Measurements from ENCODE around the gene KCNN1. TPM values are rescaled to one million over a fixed set of nuclear protein-coding genes. Genes with fewer than 3 reads are reported as not detected.

Gene KCNN1
- total RNA-seq, 1 donor: not detected

- TF ChIP-seq CTCF (IDR thresholded peaks at IDR 0.05; ENCODE audit: insufficient read depth, low read length): no peak
- DNase-seq (ENCODE audit: low read depth): no peak
- no peak overlapping the region for H3K4me3 ChIP-seq (ENCODE audit: low read depth, low read length)
These were observed 74.1 kb downstream of the KCNN1 start for GRCh38 chr19:18041054-18041453.

GRCh38 chr19:18043676-18044075, 76.8 kb downstream of the KCNN1 start:
- no peak for DNase-seq (ENCODE audit: low read depth)
- no peak for TF ChIP-seq CTCF (IDR thresholded peaks at IDR 0.05; ENCODE audit: insufficient read depth, low read length)
- no peak overlapping the region for H3K4me3 ChIP-seq (ENCODE audit: low read depth, low read length)

GRCh38 chr19:18044825-18045304, 78.0 kb downstream of the KCNN1 start:
- DNase-seq (ENCODE audit: low read depth): peak; percentile 51
- no peak for TF ChIP-seq CTCF (IDR thresholded peaks at IDR 0.05; ENCODE audit: insufficient read depth, low read length)
- peak overlapping the region; percentile 52 for H3K4me3 ChIP-seq (ENCODE audit: low read depth, low read length)

GRCh38 chr19:18045307-18046050, 78.6 kb downstream of the KCNN1 start:
- no peak for DNase-seq (ENCODE audit: low read depth)
- peak overlapping the region; percentile 52 for H3K4me3 ChIP-seq (ENCODE audit: low read depth, low read length)
- TF ChIP-seq CTCF (IDR thresholded peaks at IDR 0.05; ENCODE audit: insufficient read depth, low read length): no peak

GRCh38 chr19:18046059-18046718, 79.3 kb downstream of the KCNN1 start:
- no peak overlapping the region for H3K4me3 ChIP-seq (ENCODE audit: low read depth, low read length)
- DNase-seq (ENCODE audit: low read depth): peak; percentile 65
- TF ChIP-seq CTCF (IDR thresholded peaks at IDR 0.05; ENCODE audit: insufficient read depth, low read length): no peak

- peak; percentile 59 for DNase-seq (ENCODE audit: low read depth)
- H3K4me3 ChIP-seq (ENCODE audit: low read depth, low read length): no peak overlapping the region
- no peak for TF ChIP-seq CTCF (IDR thresholded peaks at IDR 0.05; ENCODE audit: insufficient read depth, low read length)
These were observed 82.5 kb downstream of the KCNN1 start for GRCh38 chr19:18049385-18049784.

Small RNA genes within 50 kb of the gene (small RNA-seq; reads per million reads assigned to genes)
- gene RNA5SP468: not detected

Other genes with a start within 250 kb of the KCNN1 start
- 14.1 and 19.3 TPM in 2 replicates for gene MAP1S, start 247.6 kb upstream of the KCNN1 start, total RNA-seq (ENCODE audit: low replicate concordance)
- 0.36 TPM in 1 of 2 replicates, not detected in the other for gene FCHO1, start 215.6 kb upstream of the KCNN1 start, total RNA-seq (ENCODE audit: low replicate concordance)
- gene B3GNT3, start 172.0 kb upstream of the KCNN1 start, total RNA-seq (ENCODE audit: low replicate concordance): not detected in 2 replicates
- gene INSL3, start 145.6 kb upstream of the KCNN1 start, total RNA-seq (ENCODE audit: low replicate concordance): not detected in 2 replicates
- 1.3 and 2.7 TPM in 2 replicates for gene JAK3, start 119.1 kb upstream of the KCNN1 start, total RNA-seq (ENCODE audit: low replicate concordance)
- gene RPL18A, start 107.2 kb upstream of the KCNN1 start, total RNA-seq (ENCODE audit: low replicate concordance): 1,681 and 2,030 TPM in 2 replicates
- gene SLC5A5, start 95.2 kb upstream of the KCNN1 start, total RNA-seq (ENCODE audit: low replicate concordance): not detected in 2 replicates
- gene CCDC124, start 34.1 kb upstream of the KCNN1 start, total RNA-seq (ENCODE audit: low replicate concordance): 17.0 and 24.9 TPM in 2 replicates
- 4.2 and 8.0 TPM in 2 replicates for gene ARRDC2, start 41.1 kb downstream of the KCNN1 start, total RNA-seq (ENCODE audit: low replicate concordance)
- gene IL12RB1, start 119.8 kb downstream of the KCNN1 start, total RNA-seq (ENCODE audit: low replicate concordance): not detected in 2 replicates
- gene MAST3, start 130.7 kb downstream of the KCNN1 start, total RNA-seq (ENCODE audit: low replicate concordance): 2.4 and 3.1 TPM in 2 replicates
- gene PIK3R2, start 186.1 kb downstream of the KCNN1 start, total RNA-seq (ENCODE audit: low replicate concordance): 36.7 and 41.3 TPM in 2 replicates
- 0.90 and 23.1 TPM in 2 replicates for gene IFI30, start 206.7 kb downstream of the KCNN1 start, total RNA-seq (ENCODE audit: low replicate concordance)
- gene MPV17L2, start 226.1 kb downstream of the KCNN1 start, total RNA-seq (ENCODE audit: low replicate concordance): 4.4 and 11.7 TPM in 2 replicates
- 2.8 TPM in 1 of 2 replicates, not detected in the other for gene RAB3A, start 236.9 kb downstream of the KCNN1 start, total RNA-seq (ENCODE audit: low replicate concordance)

Data from fibroblast of the aortic adventitia (primary cell).